HG03045 (cell line): ENCODE data around the gene ZSWIM6.

ENCODE experiments used
- ATAC-seq: cut with Tn5 transposase; IDR thresholded peaks from one replicate; pipeline ENCODE4 v1.9.1; 2021; ENCODE audit warnings: mild to moderate bottlenecking, moderate library complexity; ENCODE audit not compliant: unreplicated experiment

ZSWIM6 gene

GRCh38 chr5:61468483-61468865 lies 136.4 kb downstream of the ZSWIM6 start:
- no peak for ATAC-seq

GRCh38 chr5:61471352-61471751 lies 139.3 kb downstream of the ZSWIM6 start:
- ATAC-seq: no peak

GRCh38 chr5:61472172-61472958 lies 140.3 kb downstream of the ZSWIM6 start:
- no peak for ATAC-seq

GRCh38 chr5:61474746-61475145 lies 142.7 kb downstream of the ZSWIM6 start:
- no peak for ATAC-seq

GRCh38 chr5:61477788-61478187 lies 145.7 kb downstream of the ZSWIM6 start:
- ATAC-seq: no peak

GRCh38 chr5:61479850-61480614 lies 148.0 kb downstream of the ZSWIM6 start:
- ATAC-seq: no peak

GRCh38 chr5:61482980-61483379 lies 150.9 kb downstream of the ZSWIM6 start:
- no peak for ATAC-seq

GRCh38 chr5:61486476-61486875 lies 154.4 kb downstream of the ZSWIM6 start:
- no peak for ATAC-seq

GRCh38 chr5:61489574-61489973 lies 157.5 kb downstream of the ZSWIM6 start:
- ATAC-seq: no peak

GRCh38 chr5:61491861-61492260 lies 159.8 kb downstream of the ZSWIM6 start:
- no peak for ATAC-seq

GRCh38 chr5:61493973-61494372 lies 161.9 kb downstream of the ZSWIM6 start:
- no peak for ATAC-seq

- no peak for ATAC-seq
Observed at GRCh38 chr5:61496446-61496845, 164.4 kb downstream of the ZSWIM6 start.

- ATAC-seq: no peak
Observed at GRCh38 chr5:61496860-61497259, 164.8 kb downstream of the ZSWIM6 start.

- ATAC-seq: no peak
Observed at GRCh38 chr5:61498121-61498520, 166.1 kb downstream of the ZSWIM6 start.

GRCh38 chr5:61501971-61502370 lies 169.9 kb downstream of the ZSWIM6 start:
- ATAC-seq: no peak

GRCh38 chr5:61504143-61504770 lies 172.2 kb downstream of the ZSWIM6 start:
- ATAC-seq: no peak

GRCh38 chr5:61505281-61505680 lies 173.2 kb downstream of the ZSWIM6 start:
- no peak for ATAC-seq

GRCh38 chr5:61507232-61507631 lies 175.2 kb downstream of the ZSWIM6 start:
- ATAC-seq: no peak

GRCh38 chr5:61516946-61517345 lies 184.9 kb downstream of the ZSWIM6 start:
- no peak for ATAC-seq

GRCh38 chr5:61519728-61520277 lies 187.7 kb downstream of the ZSWIM6 start:
- no peak for ATAC-seq

- no peak for ATAC-seq
Observed at GRCh38 chr5:61523073-61523472, 191.0 kb downstream of the ZSWIM6 start.

GRCh38 chr5:61523997-61524396 lies 191.9 kb downstream of the ZSWIM6 start:
- ATAC-seq: no peak
